Nephron (organoid): ENCODE results near the gene SLC35F4.
"Not testable (repeated sequence)": the region's sequence is repeated elsewhere in the genome, so short reads cannot be mapped to it uniquely, and the experiment has no call there.

Experiments
- H3K27ac Mint-ChIP-seq, 3 experiments: 2 replicates each; pipeline ENCODE4 v1.8.0; 2020; ENCODE audit warnings: mixed read lengths in 3 of 3, mild to moderate bottlenecking in 2 of 3, moderate library complexity in 1 of 3
- H3K27me3 Mint-ChIP-seq: 2 replicates; pipeline ENCODE4 v1.8.0; 2021; ENCODE audit warnings: low read depth, mild to moderate bottlenecking, moderate library complexity, mixed read lengths
- H3K36me3 Mint-ChIP-seq: 2 replicates; pipeline ENCODE4 v1.8.0; 2020; ENCODE audit warnings: low read depth, mixed read lengths
- H3K4me1 Mint-ChIP-seq: 2 replicates; pipeline ENCODE4 v1.8.0; 2020; ENCODE audit warnings: mixed read lengths
- H3K4me3 Mint-ChIP-seq, 3 experiments: 2 replicates each; pipeline ENCODE4 v1.8.0; 2020; ENCODE audit warnings: mild to moderate bottlenecking in 3 of 3, mixed read lengths in 3 of 3, moderate library complexity in 2 of 3
- H3K9me3 Mint-ChIP-seq: 2 replicates; pipeline ENCODE4 v1.8.0; 2020; ENCODE audit warnings: mixed read lengths
- TF ChIP-seq, protein P1 (sequence below), 3 experiments: fragments of 200-600 bp; sonication (generic); IDR thresholded peaks; one replicate each; pipeline ENCODE4 v1.5.0; 2021; ENCODE audit warnings: antibody characterized with exemption in 3 of 3; ENCODE audit not compliant: unreplicated experiment in 3 of 3

The SLC35F4 gene

GRCh38 chr14:57864659-57865058, 1.2 kb downstream of the SLC35F4 start:
- Mint-ChIP-seq H3K9me3 (no peaks in the 10 kb centered on the region), H3K4me1 (no peaks in the 10 kb centered on the region), H3K4me3 (peak overlapping the region; percentile 26 to 52 (median 33)), H3K36me3 (no peaks in the 10 kb centered on the region), H3K27me3 (peaks cover 64% of the 10 kb centered on the region), H3K27ac (no peak overlapping the region)
- TF ChIP-seq, protein P1, sequence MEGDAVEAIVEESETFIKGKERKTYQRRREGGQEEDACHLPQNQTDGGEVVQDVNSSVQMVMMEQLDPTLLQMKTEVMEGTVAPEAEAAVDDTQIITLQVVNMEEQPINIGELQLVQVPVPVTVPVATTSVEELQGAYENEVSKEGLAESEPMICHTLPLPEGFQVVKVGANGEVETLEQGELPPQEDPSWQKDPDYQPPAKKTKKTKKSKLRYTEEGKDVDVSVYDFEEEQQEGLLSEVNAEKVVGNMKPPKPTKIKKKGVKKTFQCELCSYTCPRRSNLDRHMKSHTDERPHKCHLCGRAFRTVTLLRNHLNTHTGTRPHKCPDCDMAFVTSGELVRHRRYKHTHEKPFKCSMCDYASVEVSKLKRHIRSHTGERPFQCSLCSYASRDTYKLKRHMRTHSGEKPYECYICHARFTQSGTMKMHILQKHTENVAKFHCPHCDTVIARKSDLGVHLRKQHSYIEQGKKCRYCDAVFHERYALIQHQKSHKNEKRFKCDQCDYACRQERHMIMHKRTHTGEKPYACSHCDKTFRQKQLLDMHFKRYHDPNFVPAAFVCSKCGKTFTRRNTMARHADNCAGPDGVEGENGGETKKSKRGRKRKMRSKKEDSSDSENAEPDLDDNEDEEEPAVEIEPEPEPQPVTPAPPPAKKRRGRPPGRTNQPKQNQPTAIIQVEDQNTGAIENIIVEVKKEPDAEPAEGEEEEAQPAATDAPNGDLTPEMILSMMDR (IDR thresholded peaks at IDR 0.05; ENCODE audit: unreplicated experiment in 3 of 3): no peak

GRCh38 chr14:57863471-57863870, 2.4 kb downstream of the SLC35F4 start:
- TF ChIP-seq, protein P1 (IDR thresholded peaks at IDR 0.05; ENCODE audit: unreplicated experiment in 3 of 3): no peak
- H3K4me3 Mint-ChIP-seq: no peak overlapping the region
- peaks cover 56% of the 10 kb centered on the region for H3K27me3 Mint-ChIP-seq
- no peak overlapping the region for H3K27ac Mint-ChIP-seq
- no peaks in the 10 kb centered on the region for H3K4me1 Mint-ChIP-seq
- H3K9me3 Mint-ChIP-seq: no peaks in the 10 kb centered on the region
- H3K36me3 Mint-ChIP-seq: no peaks in the 10 kb centered on the region

- H3K4me3 Mint-ChIP-seq, H3K27ac Mint-ChIP-seq, H3K36me3 Mint-ChIP-seq, H3K4me1 Mint-ChIP-seq, H3K9me3 Mint-ChIP-seq: not testable (repeated sequence)
- peaks cover 13% of the 10 kb centered on the region for H3K27me3 Mint-ChIP-seq
Observed at GRCh38 chr14:57855666-57856065, 10.2 kb downstream of the SLC35F4 start.

GRCh38 chr14:57854571-57854970, 11.3 kb downstream of the SLC35F4 start:
- H3K27me3 Mint-ChIP-seq: peaks cover 13% of the 10 kb centered on the region
- H3K27ac Mint-ChIP-seq: no peak overlapping the region
- H3K9me3 Mint-ChIP-seq: no peaks in the 10 kb centered on the region
- no peaks in the 10 kb centered on the region for H3K36me3 Mint-ChIP-seq
- no peaks in the 10 kb centered on the region for H3K4me1 Mint-ChIP-seq
- TF ChIP-seq, protein P1 (IDR thresholded peaks at IDR 0.05; ENCODE audit: unreplicated experiment in 3 of 3): no peak
- H3K4me3 Mint-ChIP-seq: no peak overlapping the region

GRCh38 chr14:57851354-57851753, 14.5 kb downstream of the SLC35F4 start:
- H3K27me3 Mint-ChIP-seq: peaks cover 4% of the 10 kb centered on the region
- peaks cover 19% of the 10 kb centered on the region for H3K4me1 Mint-ChIP-seq
- TF ChIP-seq, protein P1 (IDR thresholded peaks at IDR 0.05; ENCODE audit: unreplicated experiment in 3 of 3): no peak
- H3K36me3 Mint-ChIP-seq: no peaks in the 10 kb centered on the region
- H3K9me3 Mint-ChIP-seq: no peaks in the 10 kb centered on the region
- no peak overlapping the region for H3K27ac Mint-ChIP-seq
- no peak overlapping the region for H3K4me3 Mint-ChIP-seq

DNA sequence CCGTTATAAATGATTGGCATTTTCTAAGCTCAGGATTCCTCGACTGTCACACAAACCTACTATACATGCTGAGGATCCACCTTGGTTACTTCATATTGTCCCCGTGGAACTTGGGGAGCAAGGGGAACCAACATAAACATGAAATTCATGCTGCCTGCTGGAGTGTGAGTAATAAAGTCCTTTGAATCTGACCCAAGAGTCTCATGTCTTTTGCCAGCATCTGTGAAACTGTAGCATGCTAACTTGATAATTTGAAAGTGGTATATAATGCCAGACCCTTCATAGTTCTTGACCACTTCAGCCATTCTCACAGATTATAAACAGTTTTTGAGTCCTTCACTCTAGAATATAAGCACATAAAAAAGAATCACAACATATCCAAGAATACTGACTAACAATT, 17.1 kb downstream of the SLC35F4 start:
- no peaks in the 10 kb centered on the region for H3K9me3 Mint-ChIP-seq
- TF ChIP-seq, protein P1 (IDR thresholded peaks at IDR 0.05; ENCODE audit: unreplicated experiment in 3 of 3): no peak
- H3K4me3 Mint-ChIP-seq: no peak overlapping the region
- H3K4me1 Mint-ChIP-seq: peaks cover 27% of the 10 kb centered on the region
- no peak overlapping the region for H3K27ac Mint-ChIP-seq
- peaks cover 4% of the 10 kb centered on the region for H3K27me3 Mint-ChIP-seq
- no peaks in the 10 kb centered on the region for H3K36me3 Mint-ChIP-seq
